ENCODE data around the gene CLMP. TPM values are rescaled to one million over a fixed set of nuclear protein-coding genes. Genes with fewer than 3 reads are reported as not detected.

The CLMP gene
- total RNA-seq, 3 donors from 2014 or later (not counting 1 experiment from before 2014, with no cell fraction given) = 0.07 to 0.45 TPM; not detected in 1

GRCh38 chr11:123072762-123073161 lies 122.3 kb downstream of the CLMP start:
- no peak for DNase-seq
- Mint-ChIP-seq H3K36me3 (no peaks in the 10 kb centered on the region), H3K4me1 (peaks cover 20 to 22% of the 10 kb centered on the region in 2 donors), H3K4me3 (no peak overlapping the region), H3K27ac (peak overlapping the region in 1 of 2 donors; percentile 96), H3K9me3 (no peaks in the 10 kb centered on the region), H3K27me3 (ENCODE audit: low read depth in 2 of 2) (no peaks in the 10 kb centered on the region)
- Histone ChIP-seq H3K4me3 (ENCODE audit: low read length) (no peak overlapping the region), H3K27me3 (ENCODE audit: control insufficient read depth, insufficient read depth, low read length) (no peaks in the 10 kb centered on the region), H3K27ac (ENCODE audit: low read length) (no peak overlapping the region), H3K36me3 (ENCODE audit: control insufficient read depth, insufficient read depth, low read length) (no peaks in the 10 kb centered on the region), H3K4me1 (ENCODE audit: control insufficient read depth, insufficient read depth, low read length) (peaks cover 12% of the 10 kb centered on the region), H3K9me3 (ENCODE audit: control insufficient read depth, insufficient read depth, low read length) (no peaks in the 10 kb centered on the region)
- intact Hi-C loops (cut with micrococcal nuclease) = no loop called here
- TF ChIP-seq CTCF (IDR thresholded peaks at IDR 0.05) = no peak
- no peak for ATAC-seq

- Histone ChIP-seq H3K4me3 (ENCODE audit: low read length) (no peak overlapping the region), H3K27me3 (ENCODE audit: control insufficient read depth, insufficient read depth, low read length) (no peaks in the 10 kb centered on the region), H3K36me3 (ENCODE audit: control insufficient read depth, insufficient read depth, low read length) (no peaks in the 10 kb centered on the region), H3K27ac (ENCODE audit: low read length) (no peak overlapping the region), H3K9me3 (ENCODE audit: control insufficient read depth, insufficient read depth, low read length) (no peaks in the 10 kb centered on the region), H3K4me1 (ENCODE audit: control insufficient read depth, insufficient read depth, low read length) (peaks cover 12% of the 10 kb centered on the region)
- no peaks in the 10 kb centered on the region for H3K36me3 Mint-ChIP-seq
- no peaks in the 10 kb centered on the region for H3K9me3 Mint-ChIP-seq
- H3K4me1 Mint-ChIP-seq = peaks cover 20 to 22% of the 10 kb centered on the region in 2 donors
- no peak for TF ChIP-seq CTCF (IDR thresholded peaks at IDR 0.05)
- DNase-seq (no peak), ATAC-seq (no peak)
- peak overlapping the region in 1 of 2 donors; percentile 96 for H3K27ac Mint-ChIP-seq
- H3K27me3 Mint-ChIP-seq (ENCODE audit: low read depth in 2 of 2) = no peaks in the 10 kb centered on the region
- intact Hi-C loops (cut with micrococcal nuclease) = no loop called here
- no peak overlapping the region for H3K4me3 Mint-ChIP-seq
- WGBS (ENCODE audit: insufficient coverage) = 100% methylated on average over 1 of the region's 2 CpGs
Measured at GRCh38 chr11:123072332-123072761, 122.7 kb downstream of the CLMP start.

GRCh38 chr11:123069908-123070821 lies 124.9 kb downstream of the CLMP start:
- Mint-ChIP-seq H3K36me3 (no peaks in the 10 kb centered on the region), H3K27ac (peak overlapping the region; percentile 96), H3K4me1 (peaks cover 25 to 29% of the 10 kb centered on the region in 2 donors), H3K27me3 (ENCODE audit: low read depth in 2 of 2) (no peaks in the 10 kb centered on the region), H3K9me3 (no peaks in the 10 kb centered on the region), H3K4me3 (peak overlapping the region; percentile 94)
- TF ChIP-seq CTCF (IDR thresholded peaks at IDR 0.05) = no peak
- peak in 1 of 2 donors; percentile 66 for DNase-seq
- no peaks in the 10 kb centered on the region for H3K27me3 ChIP-seq (ENCODE audit: control insufficient read depth, insufficient read depth, low read length)
- no peaks in the 10 kb centered on the region for H3K36me3 ChIP-seq (ENCODE audit: control insufficient read depth, insufficient read depth, low read length)
- ATAC-seq = peak; percentile 37 to 68 (median 46)
- 58% methylated on average over 2 of the region's 5 CpGs for WGBS (ENCODE audit: insufficient coverage)
- peaks cover 14% of the 10 kb centered on the region for H3K4me1 ChIP-seq (ENCODE audit: control insufficient read depth, insufficient read depth, low read length)
- H3K27ac ChIP-seq (ENCODE audit: low read length) = peak overlapping the region; percentile 94
- no peaks in the 10 kb centered on the region for H3K9me3 ChIP-seq (ENCODE audit: control insufficient read depth, insufficient read depth, low read length)
- peak overlapping the region; percentile 41 for H3K4me3 ChIP-seq (ENCODE audit: low read length)
- intact Hi-C loops (cut with micrococcal nuclease) = no loop called here

All from natural killer cell (primary cell).